ENCODE data around the gene CA7.

CA7 gene

GRCh38 chr16:66844342-66845079 lies at the start of gene CA7:
Gene CA7, plus strand, starts transcription at chr16:66844414. Its CDS starts 74 bp downstream, at chr16:66844488.
- DNase-seq: no peak

- no peak for DNase-seq
These were observed 46.1 kb upstream of the CA7 start for GRCh38 chr16:66798161-66798560.

- no peak for DNase-seq
These were observed 43.4 kb upstream of the CA7 start for GRCh38 chr16:66800856-66801255.

GRCh38 chr16:66801320-66802105 lies 42.7 kb upstream of the CA7 start, which contains the start of gene TERB1:
Gene TERB1, minus strand, starts transcription at chr16:66801584. Its CDS starts 4,786 bp downstream, at chr16:66796798.
- no peak for DNase-seq

GRCh38 chr16:66802159-66802558 lies 42.1 kb upstream of the CA7 start:
- DNase-seq: no peak

GRCh38 chr16:66809765-66810164 lies 34.4 kb upstream of the CA7 start:
- no peak for DNase-seq

GRCh38 chr16:66810391-66810790 lies 33.8 kb upstream of the CA7 start:
- no peak for DNase-seq

GRCh38 chr16:66811043-66811442 lies 33.2 kb upstream of the CA7 start:
- DNase-seq: no peak

GRCh38 chr16:66814734-66815133 lies 29.5 kb upstream of the CA7 start:
- DNase-seq: no peak

- no peak for DNase-seq
These were observed 20.2 kb upstream of the CA7 start for GRCh38 chr16:66824006-66824405.

- peak; percentile 95 for DNase-seq
These were observed 13.5 kb upstream of the CA7 start, which contains the start of gene NAE1 for GRCh38 chr16:66830422-66831404. Gene NAE1, minus strand, starts transcription at chr16:66830976. Its CDS starts 77 bp downstream, at chr16:66830899.

GRCh38 chr16:66832190-66832589 lies 12.0 kb upstream of the CA7 start:
- DNase-seq: no peak

- no peak for DNase-seq
These were observed 11.4 kb upstream of the CA7 start for GRCh38 chr16:66832661-66833305.

GRCh38 chr16:66834746-66835145 lies 9.5 kb upstream of the CA7 start:
- DNase-seq: no peak

- no peak for DNase-seq
These were observed 3.3 kb upstream of the CA7 start for GRCh38 chr16:66840883-66841282.

- no peak for DNase-seq
These were observed 2.8 kb upstream of the CA7 start for GRCh38 chr16:66841366-66841765.

- DNase-seq: peak; percentile 35
These were observed 1.4 kb upstream of the CA7 start for GRCh38 chr16:66842765-66843164.

- no peak for DNase-seq
These were observed 1.0 kb upstream of the CA7 start for GRCh38 chr16:66843191-66843590.

GRCh38 chr16:66844009-66844341 lies 239 bp upstream of the CA7 start:
- DNase-seq: no peak

GRCh38 chr16:66845080-66845410 lies 831 bp downstream of the CA7 start:
- DNase-seq: no peak

GRCh38 chr16:66845791-66846221 lies 1.6 kb downstream of the CA7 start:
- DNase-seq: no peak

GRCh38 chr16:66846266-66846665 lies 2.1 kb downstream of the CA7 start:
- DNase-seq: no peak

- no peak for DNase-seq
These were observed 2.6 kb downstream of the CA7 start for GRCh38 chr16:66846831-66847230.
